HG03457 (cell line): Measurements from ENCODE around the gene SASS6.

ENCODE experiments used
- ATAC-seq: cut with Tn5 transposase; IDR thresholded peaks from one replicate; pipeline ENCODE4 v1.9.1; 2021; ENCODE audit warnings: moderate number of reproducible peaks; ENCODE audit not compliant: unreplicated experiment

Gene SASS6

GRCh38 chr1:100132566-100133477, at the start of gene SASS6, which contains the start of gene TRMT13:
Gene SASS6, minus strand, starts transcription at chr1:100132930. Its CDS starts 116 bp downstream, at chr1:100132814.
Gene TRMT13, plus strand, starts transcription at chr1:100133163. Its CDS starts 6 bp downstream, at chr1:100133169.
- peak; percentile 85 for ATAC-seq

GRCh38 chr1:100178091-100178490, 45.4 kb upstream of the SASS6 start, which contains the start of gene LRRC39:
Gene LRRC39, minus strand, starts transcription at chr1:100178256. Its CDS starts 9,740 bp downstream, at chr1:100168516.
- no peak for ATAC-seq

GRCh38 chr1:100177295-100178041, 44.7 kb upstream of the SASS6 start:
- no peak for ATAC-seq

GRCh38 chr1:100168051-100168450, 35.3 kb upstream of the SASS6 start:
- no peak for ATAC-seq

- ATAC-seq = no peak
Measured at GRCh38 chr1:100164702-100165101, 32.0 kb upstream of the SASS6 start.

DNA sequence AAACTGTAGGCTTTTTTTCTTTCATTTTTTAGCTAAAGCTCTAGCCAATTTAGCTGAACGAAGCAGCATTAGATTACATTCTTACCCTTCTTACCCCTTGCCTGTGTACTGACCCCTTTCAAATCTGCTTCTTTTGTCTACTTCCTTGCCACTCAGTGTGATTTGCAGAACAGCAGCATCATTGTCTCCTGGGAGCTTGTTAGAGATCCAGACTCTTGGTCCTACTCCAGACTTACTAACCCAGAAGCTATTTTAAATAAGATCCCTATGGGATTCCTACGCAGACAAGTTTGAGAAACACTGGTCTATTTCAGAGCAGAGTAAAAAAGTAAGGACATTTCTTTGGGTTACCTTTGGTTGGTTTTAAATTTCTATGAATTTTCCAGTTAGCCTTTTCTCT, 31.5 kb upstream of the SASS6 start:
- no peak for ATAC-seq

DNA sequence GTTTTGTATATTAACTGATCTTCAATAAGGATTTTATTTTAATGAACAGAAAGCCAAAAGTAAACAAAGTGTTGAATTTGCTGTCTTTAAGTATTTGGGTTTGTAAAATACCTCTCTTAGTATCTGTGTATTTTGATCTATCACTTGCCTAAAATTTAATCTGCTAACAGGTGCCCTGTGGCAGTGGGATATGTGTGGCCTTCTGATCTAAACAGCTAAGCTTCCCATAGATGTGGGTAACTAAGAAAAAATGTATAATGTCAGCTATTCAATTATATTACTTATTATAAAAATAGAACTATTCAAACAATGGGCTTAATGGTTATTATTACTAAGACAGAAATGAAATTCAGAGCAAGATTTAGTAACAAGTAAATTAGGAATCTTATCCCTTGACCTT, 30.2 kb upstream of the SASS6 start:
- no peak for ATAC-seq

DNA sequence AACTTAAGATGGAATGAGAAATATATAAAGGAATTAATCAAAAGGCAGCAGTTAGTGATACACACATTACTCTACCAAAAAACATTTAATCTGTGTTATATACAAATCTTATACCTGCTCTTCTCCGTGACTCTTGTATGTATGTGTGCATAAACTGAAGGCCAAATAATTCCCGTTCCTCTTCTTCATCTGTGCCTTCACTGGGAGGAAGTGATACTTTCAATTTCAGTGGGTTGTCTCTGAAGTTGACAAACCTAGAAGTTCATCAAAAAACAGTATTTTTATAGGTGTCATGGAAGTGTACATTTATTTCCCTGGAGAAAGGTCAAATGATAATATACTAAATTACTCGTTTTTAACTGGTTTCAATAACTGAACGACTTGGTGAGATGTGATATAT, 19.5 kb upstream of the SASS6 start:
- no peak for ATAC-seq

GRCh38 chr1:100151679-100152078, 18.9 kb upstream of the SASS6 start:
- no peak for ATAC-seq

DNA sequence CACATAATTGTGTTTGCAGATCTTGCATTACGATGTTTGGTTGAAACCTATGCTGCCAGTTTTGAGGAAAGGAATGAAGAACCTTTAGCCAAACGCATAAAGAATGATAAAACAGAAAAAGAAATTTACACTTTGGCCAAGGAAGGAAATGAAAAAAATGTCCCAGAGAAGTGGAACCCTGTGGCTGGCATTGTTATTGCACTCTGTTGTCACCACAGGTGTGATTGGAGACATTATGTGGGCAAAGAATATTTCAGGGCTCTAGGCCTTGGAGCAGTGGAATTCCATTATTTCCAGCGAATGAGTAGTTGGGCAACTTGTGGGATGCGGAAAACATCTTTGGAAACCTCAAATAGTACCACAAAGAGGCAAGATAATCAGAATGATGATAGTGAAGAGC, 15.1 kb upstream of the SASS6 start:
- no peak for ATAC-seq

DNA sequence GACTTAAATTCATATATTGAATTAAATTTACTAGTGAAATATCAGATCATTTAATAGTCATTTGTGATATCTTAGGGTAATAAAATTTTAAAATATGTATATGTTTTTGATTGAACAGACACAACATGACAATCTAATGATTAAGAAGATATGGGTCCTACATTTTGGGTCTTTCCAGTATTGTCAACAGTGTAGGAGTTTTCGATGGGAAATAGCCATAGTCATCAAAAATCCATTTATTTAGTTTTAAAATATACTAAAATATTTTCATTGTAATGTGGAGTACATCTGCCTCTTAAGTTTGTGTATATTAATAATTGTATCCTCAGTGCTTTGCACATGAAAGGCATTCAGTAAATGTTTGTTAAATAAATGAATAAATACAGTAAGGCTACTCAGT, 14.2 kb upstream of the SASS6 start:
- no peak for ATAC-seq

DNA sequence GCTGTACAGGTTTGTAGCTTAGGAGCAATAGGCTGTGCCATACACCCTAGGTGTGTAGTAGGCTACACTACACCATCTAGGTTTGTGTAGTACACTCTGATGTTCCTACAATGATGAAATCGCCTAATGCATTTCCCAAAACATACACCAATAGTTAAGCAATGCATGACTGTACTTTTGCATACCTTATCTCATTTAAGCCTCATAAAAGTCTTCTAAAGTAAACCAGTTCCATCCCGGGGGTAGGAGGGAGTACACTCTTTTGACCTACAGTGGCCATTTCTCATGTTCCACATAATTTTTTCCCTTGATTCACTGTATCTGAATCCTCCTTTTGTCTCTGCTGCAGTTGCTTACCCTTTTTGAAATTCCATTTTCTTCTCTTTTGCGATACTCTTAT, 12.4 kb upstream of the SASS6 start:
- ATAC-seq = no peak

- ATAC-seq = no peak
Measured at GRCh38 chr1:100142343-100142742, 9.6 kb upstream of the SASS6 start.

DNA sequence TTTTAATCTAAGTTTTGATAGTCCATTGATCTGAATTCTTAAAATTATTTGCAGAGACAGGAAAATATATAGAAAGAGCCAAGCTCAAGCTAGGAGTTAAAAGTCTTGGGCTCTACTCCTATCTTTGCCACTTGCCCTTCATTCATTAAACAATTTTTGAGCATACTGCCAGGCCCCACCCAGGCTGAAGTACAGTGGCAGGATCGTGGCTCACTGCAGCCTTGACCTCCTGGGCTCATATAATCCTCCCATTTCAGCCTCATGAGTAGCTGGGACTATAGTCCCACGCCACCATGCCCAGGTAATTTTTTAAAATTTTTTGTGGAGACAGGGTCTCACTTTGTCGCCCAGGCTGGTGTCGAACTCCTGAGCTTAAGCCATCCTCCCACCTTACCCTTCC, 8.5 kb upstream of the SASS6 start:
- no peak for ATAC-seq

- no peak for ATAC-seq
Measured at GRCh38 chr1:100137602-100138001, 4.9 kb upstream of the SASS6 start.

DNA sequence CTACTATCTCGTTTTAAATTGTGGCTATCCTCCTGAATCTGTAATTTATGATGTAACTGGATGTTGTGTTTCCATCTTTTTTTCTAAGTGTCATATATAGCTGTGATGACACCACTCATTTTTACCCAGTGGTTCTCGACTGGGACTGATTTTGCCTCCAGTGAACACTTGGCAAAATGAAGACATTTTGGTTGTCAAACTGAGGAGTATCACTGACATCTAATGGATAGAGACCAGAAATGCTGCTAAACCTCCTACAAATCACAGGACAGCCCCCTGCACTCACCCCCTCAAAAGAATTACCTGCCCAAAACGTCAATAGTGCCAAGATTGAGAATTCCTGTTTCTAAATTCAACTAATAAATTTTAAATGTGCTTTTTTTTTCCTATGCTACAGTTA, 2.1 kb upstream of the SASS6 start:
- no peak for ATAC-seq

DNA sequence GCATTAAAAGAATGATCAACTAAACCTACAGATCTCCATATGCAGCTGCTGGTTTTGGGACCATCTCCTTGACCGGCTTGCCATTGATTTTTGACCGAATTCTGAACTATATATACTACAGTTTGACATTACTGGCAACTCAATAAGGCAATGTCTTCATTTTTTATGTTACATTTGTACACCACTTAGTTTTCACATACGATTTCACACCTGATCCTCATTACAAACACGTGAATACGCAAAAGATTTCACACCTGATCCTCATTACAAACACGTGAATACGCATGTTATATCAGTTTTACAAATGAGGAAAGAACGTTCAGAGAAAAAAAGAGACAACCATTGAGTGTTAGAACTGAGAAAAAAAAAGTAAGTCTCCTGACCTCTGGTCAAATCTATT, 1.1 kb downstream of the SASS6 start:
- ATAC-seq = no peak

GRCh38 chr1:100130552-100131077, 2.1 kb downstream of the SASS6 start:
- ATAC-seq = no peak

GRCh38 chr1:100127226-100127625, 5.5 kb downstream of the SASS6 start:
- ATAC-seq = no peak

DNA sequence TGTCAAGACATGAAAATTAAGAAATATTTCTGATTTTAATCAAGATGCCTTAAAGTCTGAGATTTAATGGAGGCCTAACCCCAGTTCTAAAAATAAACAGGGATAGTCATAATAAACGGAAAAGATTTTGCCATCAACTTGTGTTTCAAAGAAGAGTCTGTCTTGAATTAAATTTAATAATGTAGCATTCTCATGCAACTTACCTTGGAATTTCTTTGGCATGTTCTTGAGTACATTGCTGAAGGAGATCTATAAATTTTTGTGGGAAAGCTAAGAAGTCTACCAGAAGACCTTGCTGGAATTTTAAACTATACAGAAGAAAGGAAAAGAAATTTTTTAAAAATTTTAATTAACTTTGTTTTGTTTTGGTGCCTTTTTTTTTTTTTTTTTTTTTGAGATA, 10.6 kb downstream of the SASS6 start:
- ATAC-seq = no peak

GRCh38 chr1:100115524-100115923, 17.2 kb downstream of the SASS6 start:
- no peak for ATAC-seq
